Stimulated activated naive CD8-positive, alpha-beta T cell treated with anti-CD3 and anti-CD28 coated beads, Interleukin-15, Interleukin-2, amounts not matched to agents 100 ng/mL and 50 ng/mL, for 24 hours (primary cell): Measurements from ENCODE around the gene MAST4.
A peak's percentile ranks its signal among the peaks of the same experiment; 100 is the strongest.

Experiments used
- H3K27ac Mint-ChIP-seq: one replicate; pipeline ENCODE4 v1.8.0; 2021; ENCODE audit warnings: mild to moderate bottlenecking, mixed read lengths
- H3K27me3 Mint-ChIP-seq: one replicate; pipeline ENCODE4 v1.8.0; 2021; ENCODE audit warnings: mixed read lengths
- H3K36me3 Mint-ChIP-seq: one replicate; pipeline ENCODE4 v1.8.0; 2021; ENCODE audit warnings: low read depth, mixed read lengths
- H3K4me1 Mint-ChIP-seq: one replicate; pipeline ENCODE4 v1.8.0; 2021; ENCODE audit warnings: low read depth, mixed read lengths
- H3K4me3 Mint-ChIP-seq: one replicate; pipeline ENCODE4 v1.8.0; 2021; ENCODE audit warnings: mild to moderate bottlenecking, mixed read lengths
- H3K9me3 Mint-ChIP-seq: one replicate; pipeline ENCODE4 v1.8.0; 2021; ENCODE audit warnings: mixed read lengths

The MAST4 gene

DNA sequence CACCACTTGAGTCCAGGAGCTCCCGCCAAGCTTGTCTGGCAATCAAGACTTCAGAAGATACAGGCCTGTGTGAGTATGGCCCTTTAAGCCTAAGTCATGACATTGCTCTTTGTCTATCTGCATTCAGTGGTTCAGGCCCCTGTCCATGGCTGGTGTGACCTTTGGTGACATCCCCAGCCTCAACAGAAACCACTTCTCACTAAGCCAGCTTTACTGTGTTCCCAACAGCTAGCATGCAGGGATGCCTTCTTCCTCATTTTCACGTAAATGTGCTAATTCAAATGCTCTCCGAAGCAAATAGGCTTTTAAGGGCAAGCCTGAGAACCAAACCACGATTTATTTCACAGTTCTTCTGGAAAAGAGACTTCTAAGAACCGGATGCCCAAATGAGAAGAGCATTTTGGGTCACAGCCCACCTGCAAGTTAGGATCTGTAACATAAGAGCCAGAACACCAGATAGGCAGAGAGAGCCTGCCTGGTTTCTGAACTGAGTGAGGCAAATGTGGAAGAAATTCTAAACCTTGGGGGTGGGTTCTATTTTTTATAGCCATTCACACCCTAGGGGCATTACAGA, 585.5 kb downstream of the MAST4 start:
- H3K4me3 Mint-ChIP-seq = no peak overlapping the region
- peaks cover 42% of the 10 kb centered on the region for H3K4me1 Mint-ChIP-seq

DNA sequence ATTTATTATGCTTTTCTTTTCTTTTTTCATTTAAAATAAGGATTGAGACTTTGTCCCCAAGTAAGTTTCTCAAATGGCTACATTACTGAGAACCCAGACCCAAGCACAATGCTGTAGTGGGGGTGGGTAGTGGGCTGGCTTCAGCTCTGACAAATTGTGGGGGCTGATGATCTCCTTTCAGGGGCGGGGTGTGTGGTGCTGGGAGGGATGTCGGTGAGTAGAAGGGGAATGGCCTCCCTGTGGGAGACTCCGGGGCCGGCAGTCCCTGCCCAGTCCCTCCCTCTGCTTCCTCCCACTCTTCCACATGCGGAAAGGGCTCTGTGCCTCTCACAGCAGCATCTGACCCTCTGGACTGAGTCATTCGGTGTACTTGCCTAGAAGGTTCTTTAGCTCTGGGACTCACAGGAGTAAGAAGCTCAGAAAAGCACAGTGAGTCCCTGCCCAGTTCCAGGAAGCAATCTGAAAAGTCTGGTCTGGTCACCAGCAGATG, 586.2 kb downstream of the MAST4 start:
- Mint-ChIP-seq H3K9me3 (peaks cover 2% of the 10 kb centered on the region), H3K27ac (peak overlapping the region; percentile 69), H3K36me3 (peaks cover 7% of the 10 kb centered on the region), H3K4me1 (peaks cover 45% of the 10 kb centered on the region), H3K27me3 (no peaks in the 10 kb centered on the region), H3K4me3 (peak overlapping the region; percentile 20)

More for the DNA sequence above, 585.5 kb downstream of the MAST4 start:
- no peaks in the 10 kb centered on the region for H3K27me3 Mint-ChIP-seq
- peaks cover 5% of the 10 kb centered on the region for H3K9me3 Mint-ChIP-seq
- H3K36me3 Mint-ChIP-seq = peaks cover 9% of the 10 kb centered on the region
- peak overlapping the region; percentile 77 for H3K27ac Mint-ChIP-seq

DNA sequence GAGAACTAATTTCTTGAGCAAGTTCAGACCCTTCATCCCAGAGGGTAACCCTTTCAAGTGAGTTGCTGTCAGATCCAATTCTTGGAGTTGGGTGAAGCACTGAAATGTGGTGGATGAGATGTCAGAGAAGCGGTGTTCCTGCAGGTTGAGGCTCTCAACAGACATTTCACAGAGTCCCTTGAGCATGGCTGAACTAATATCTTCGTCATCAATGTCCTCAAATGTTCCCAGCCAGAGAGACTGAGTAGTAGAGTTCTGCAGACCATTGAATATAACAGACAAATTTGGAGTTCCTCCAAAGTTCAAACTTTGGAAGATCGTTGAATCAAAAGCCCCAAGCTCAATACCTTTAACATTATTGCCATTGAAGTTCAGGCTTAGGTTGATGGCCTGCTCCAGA, 587.7 kb downstream of the MAST4 start:
- Mint-ChIP-seq H3K27ac (peak overlapping the region; percentile 8), H3K4me3 (no peak overlapping the region), H3K27me3 (no peaks in the 10 kb centered on the region), H3K4me1 (peaks cover 56% of the 10 kb centered on the region), H3K36me3 (peaks cover 7% of the 10 kb centered on the region), H3K9me3 (no peaks in the 10 kb centered on the region)

DNA sequence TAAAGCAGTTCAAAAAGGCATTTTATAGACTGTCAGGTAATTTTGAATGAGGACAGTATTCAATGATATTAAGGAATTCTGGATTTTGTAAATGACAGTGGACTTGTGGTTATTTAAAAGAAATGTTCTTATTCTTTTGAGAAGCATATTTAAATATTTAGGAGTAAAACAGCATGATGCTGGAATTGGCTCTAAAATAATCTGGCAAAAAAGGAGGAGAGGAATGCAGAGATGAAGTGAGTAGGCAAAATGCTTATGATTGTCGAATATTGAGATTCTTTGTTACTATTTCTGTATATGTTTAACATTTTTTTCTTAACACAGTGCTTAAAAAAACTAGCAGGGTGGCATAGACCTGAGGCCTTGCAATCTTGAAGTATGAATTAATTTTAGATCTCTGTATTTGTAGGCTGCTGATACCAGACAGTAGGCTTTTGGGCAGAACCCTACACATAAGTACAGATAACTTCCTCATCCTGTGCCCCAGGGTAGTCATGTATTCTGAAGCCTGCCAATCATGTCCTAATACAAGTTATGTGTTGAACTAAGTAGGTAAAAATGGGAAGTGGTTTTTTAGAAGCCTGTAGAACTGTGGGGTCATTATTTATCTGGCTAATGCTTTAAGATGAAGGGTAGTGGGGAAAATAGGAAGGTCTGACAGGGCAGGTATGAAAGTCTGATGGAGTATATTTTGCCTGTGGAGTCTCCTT, 591.0 kb downstream of the MAST4 start:
- Mint-ChIP-seq H3K36me3 (peaks cover 8% of the 10 kb centered on the region), H3K4me3 (no peak overlapping the region), H3K9me3 (no peaks in the 10 kb centered on the region), H3K27ac (peak overlapping the region; percentile 73), H3K27me3 (no peaks in the 10 kb centered on the region), H3K4me1 (peaks cover 58% of the 10 kb centered on the region)

DNA sequence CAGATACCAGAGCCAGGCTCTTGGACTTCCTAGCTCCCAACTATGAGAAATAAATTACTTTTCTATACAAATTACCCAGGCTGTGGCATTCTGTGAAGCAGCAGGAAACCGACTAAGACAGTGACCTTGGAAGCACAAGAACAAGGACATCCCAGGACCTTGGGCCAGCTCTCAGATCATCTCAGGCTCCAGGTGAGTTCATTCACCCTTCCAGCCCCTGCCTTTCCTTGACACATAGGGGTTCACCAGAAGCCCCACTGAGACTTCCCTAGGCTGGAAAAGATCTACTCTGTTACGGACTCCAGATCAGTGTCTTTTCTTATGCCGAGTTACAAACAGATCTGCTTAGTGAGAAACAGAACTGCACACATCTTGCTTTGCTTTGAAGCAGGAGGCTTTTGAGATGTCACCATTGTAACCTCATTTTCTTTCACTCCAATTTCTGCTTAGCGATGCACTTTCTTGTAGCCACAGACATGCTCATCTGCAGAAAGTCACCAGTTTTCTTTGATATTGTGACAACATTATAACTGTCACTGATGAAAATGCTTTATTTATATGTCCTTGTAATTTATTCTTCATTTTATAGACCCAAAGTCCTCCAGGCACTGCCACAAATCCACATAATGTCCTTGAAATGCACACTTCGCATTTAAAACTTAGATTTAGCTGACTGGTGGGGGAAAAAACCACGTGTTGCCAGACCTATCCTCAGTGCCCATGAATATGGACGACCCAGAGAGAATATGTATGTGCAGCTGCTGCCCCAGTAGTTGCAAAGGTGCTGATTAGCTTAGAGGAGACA, 592.3 kb downstream of the MAST4 start:
- no peak overlapping the region for H3K4me3 Mint-ChIP-seq

DNA sequence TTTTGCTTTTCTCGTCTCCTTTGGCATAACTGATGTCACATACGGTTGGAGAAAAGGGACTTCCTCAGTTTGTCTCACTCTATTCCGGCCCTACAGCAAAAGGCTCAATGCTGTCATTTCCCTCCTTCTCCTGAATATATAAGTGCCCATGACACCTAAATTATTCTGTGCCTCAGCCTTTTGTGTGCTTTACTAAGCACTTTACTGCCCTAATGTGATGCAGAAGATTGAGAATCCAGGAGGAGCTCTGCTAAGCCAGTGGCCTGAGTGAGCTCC, 592.8 kb downstream of the MAST4 start:
- no peaks in the 10 kb centered on the region for H3K27me3 Mint-ChIP-seq
- H3K27ac Mint-ChIP-seq = peak overlapping the region; percentile 49
- H3K4me3 Mint-ChIP-seq = no peak overlapping the region
- no peaks in the 10 kb centered on the region for H3K9me3 Mint-ChIP-seq
- peaks cover 11% of the 10 kb centered on the region for H3K36me3 Mint-ChIP-seq
- peaks cover 60% of the 10 kb centered on the region for H3K4me1 Mint-ChIP-seq

More for the DNA sequence above, 592.3 kb downstream of the MAST4 start:
- Mint-ChIP-seq H3K36me3 (peaks cover 15% of the 10 kb centered on the region), H3K27ac (peak overlapping the region; percentile 49), H3K4me1 (peaks cover 59% of the 10 kb centered on the region), H3K27me3 (no peaks in the 10 kb centered on the region), H3K9me3 (no peaks in the 10 kb centered on the region)

DNA sequence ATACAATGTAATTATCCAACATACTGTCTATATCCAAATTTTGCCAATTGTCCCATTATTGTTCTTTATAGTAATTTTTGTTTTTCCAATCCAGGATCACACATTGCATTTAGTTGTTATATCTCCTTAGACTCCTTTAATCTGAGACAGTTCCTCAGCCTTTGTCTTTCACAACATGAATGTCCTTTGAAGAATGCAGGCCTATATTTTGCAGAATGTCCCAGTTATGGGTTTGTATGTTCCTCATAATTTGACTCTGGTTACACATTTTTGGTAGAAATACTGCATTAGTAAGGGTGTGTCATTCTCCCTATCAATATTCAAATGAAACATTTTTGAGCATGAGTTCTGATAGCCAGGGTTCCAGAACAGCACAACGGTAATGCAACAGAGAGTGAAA, 593.7 kb downstream of the MAST4 start:
- Mint-ChIP-seq H3K27ac (no peak overlapping the region), H3K27me3 (no peaks in the 10 kb centered on the region), H3K4me1 (peaks cover 65% of the 10 kb centered on the region), H3K4me3 (no peak overlapping the region), H3K36me3 (peaks cover 11% of the 10 kb centered on the region), H3K9me3 (no peaks in the 10 kb centered on the region)

DNA sequence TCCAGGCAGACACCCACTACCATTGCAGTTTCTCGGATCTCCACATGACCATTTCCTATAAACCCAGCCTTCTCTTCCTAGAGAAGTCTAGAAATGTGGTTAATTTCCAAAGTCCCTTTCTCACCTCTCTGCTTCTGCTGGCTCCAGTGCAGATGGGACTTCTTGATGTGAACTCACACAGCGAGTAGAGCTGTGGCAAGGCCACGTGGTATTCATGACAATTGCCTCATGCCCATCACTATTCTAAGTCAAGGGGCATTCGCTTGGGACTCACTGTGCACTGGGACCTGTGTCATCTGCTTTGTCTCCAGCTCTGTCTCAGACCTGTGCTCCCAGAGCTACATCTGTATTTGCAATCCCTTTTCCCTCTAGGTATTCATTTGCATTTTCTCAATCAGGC, 594.2 kb downstream of the MAST4 start:
- H3K27me3 Mint-ChIP-seq = no peaks in the 10 kb centered on the region
- peak overlapping the region; percentile 76 for H3K27ac Mint-ChIP-seq
- no peak overlapping the region for H3K4me3 Mint-ChIP-seq
- peaks cover 65% of the 10 kb centered on the region for H3K4me1 Mint-ChIP-seq
- H3K36me3 Mint-ChIP-seq = peaks cover 11% of the 10 kb centered on the region
- no peaks in the 10 kb centered on the region for H3K9me3 Mint-ChIP-seq

DNA sequence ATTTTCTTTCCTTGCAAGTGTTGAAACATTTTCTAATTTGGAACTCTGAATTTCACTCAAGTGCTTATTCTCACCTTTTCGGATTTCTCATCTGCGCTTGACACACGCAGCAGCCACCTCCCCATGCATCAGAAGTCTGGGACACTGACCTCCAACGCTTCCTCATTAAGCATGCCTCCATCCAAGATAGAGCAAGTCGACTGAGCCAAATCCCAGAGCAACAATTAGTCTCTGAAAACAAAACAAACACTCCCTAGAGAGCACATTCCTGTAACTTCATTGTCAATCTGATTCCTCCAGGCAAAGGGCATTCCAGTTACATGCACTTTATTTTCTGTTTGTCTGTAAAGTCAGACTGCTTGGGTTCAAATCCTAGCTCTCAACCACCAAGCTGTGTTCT, 594.7 kb downstream of the MAST4 start:
- Mint-ChIP-seq H3K27me3 (no peaks in the 10 kb centered on the region), H3K9me3 (no peaks in the 10 kb centered on the region), H3K4me1 (peaks cover 69% of the 10 kb centered on the region), H3K36me3 (peaks cover 11% of the 10 kb centered on the region), H3K4me3 (no peak overlapping the region), H3K27ac (peak overlapping the region; percentile 76)

DNA sequence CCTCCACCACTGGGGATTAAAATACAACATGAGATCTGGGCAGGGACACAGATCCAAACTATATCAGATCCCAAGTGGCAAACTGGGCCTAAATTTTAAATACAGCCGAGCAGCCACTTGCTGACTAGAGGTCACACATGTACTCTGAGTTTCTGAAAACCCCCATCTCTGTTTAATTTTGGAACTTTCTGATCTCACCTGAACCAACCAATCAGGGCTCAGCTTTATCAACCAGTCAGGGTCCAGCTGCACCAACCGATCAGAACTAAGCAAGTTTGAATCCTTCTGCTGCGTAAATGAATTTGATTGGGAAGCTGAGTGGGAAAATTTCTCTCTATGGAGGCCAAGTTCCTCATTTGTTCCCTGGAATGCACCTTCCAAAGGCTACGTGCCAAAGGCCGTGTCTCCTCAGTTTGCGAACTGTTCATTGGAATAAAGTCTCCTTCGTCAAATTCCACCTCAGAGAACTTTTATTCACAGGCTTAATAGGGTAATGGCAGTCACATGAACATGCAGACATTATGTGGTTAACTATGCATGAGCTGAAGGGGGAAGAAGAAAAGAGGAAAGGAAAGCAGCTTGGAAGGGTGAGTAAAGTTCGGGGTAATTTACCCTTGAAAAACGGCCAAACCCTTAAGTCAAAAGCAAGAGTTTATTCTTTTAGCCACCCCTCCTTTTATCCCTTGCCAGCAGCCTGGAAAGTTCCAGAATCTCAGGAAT, 596.7 kb downstream of the MAST4 start:
- H3K4me1 Mint-ChIP-seq = peaks cover 67% of the 10 kb centered on the region
- H3K27me3 Mint-ChIP-seq = no peaks in the 10 kb centered on the region
- H3K4me3 Mint-ChIP-seq = peak overlapping the region; percentile 12
- H3K9me3 Mint-ChIP-seq = peaks cover under 1% of the 10 kb centered on the region
- peaks cover 11% of the 10 kb centered on the region for H3K36me3 Mint-ChIP-seq
- peak overlapping the region; percentile 70 for H3K27ac Mint-ChIP-seq

DNA sequence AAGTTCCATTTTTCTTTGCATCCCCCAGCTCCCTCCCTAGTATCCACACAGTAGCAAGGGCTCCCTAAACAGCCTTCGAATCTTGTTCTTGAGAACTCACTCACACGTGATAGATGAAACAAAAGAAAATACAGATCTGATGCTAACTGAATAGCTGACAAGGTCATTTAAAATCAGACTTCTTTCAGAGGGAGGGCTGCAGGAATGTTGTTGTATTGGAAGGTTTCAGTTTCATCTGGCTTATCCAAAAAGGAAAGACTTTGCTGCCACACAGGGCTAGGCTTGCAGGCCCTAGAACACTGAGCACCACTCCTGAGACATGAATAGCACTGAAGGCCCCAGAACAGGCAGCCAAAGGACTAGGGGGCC, 597.2 kb downstream of the MAST4 start:
- Mint-ChIP-seq H3K9me3 (peaks cover 6% of the 10 kb centered on the region), H3K27ac (peak overlapping the region; percentile 69), H3K27me3 (no peaks in the 10 kb centered on the region), H3K4me1 (peaks cover 67% of the 10 kb centered on the region), H3K36me3 (peaks cover 12% of the 10 kb centered on the region), H3K4me3 (no peak overlapping the region)

DNA sequence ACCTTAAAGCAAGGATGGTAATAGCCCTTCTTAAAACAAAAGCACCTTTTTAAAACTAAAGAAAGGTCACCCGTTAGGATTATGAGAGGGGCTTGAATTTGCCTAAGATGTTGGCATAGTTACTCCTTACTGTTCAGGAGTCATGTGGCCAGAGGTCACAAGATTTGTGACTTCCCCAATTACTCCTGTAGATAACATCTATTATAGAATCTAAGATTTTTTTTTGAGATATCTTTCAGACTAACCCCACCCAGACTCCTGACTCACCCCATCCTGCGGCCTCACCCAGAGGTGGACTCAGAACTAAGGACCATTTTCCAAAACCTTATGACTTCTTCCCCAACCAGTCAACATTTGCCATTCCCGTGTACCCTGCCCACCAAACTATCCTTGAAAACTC, 598.0 kb downstream of the MAST4 start:
- Mint-ChIP-seq H3K27ac (peak overlapping the region; percentile 66), H3K4me1 (peaks cover 67% of the 10 kb centered on the region), H3K36me3 (peaks cover 16% of the 10 kb centered on the region), H3K27me3 (no peaks in the 10 kb centered on the region), H3K9me3 (peaks cover 8% of the 10 kb centered on the region), H3K4me3 (peak overlapping the region; percentile 36)

DNA sequence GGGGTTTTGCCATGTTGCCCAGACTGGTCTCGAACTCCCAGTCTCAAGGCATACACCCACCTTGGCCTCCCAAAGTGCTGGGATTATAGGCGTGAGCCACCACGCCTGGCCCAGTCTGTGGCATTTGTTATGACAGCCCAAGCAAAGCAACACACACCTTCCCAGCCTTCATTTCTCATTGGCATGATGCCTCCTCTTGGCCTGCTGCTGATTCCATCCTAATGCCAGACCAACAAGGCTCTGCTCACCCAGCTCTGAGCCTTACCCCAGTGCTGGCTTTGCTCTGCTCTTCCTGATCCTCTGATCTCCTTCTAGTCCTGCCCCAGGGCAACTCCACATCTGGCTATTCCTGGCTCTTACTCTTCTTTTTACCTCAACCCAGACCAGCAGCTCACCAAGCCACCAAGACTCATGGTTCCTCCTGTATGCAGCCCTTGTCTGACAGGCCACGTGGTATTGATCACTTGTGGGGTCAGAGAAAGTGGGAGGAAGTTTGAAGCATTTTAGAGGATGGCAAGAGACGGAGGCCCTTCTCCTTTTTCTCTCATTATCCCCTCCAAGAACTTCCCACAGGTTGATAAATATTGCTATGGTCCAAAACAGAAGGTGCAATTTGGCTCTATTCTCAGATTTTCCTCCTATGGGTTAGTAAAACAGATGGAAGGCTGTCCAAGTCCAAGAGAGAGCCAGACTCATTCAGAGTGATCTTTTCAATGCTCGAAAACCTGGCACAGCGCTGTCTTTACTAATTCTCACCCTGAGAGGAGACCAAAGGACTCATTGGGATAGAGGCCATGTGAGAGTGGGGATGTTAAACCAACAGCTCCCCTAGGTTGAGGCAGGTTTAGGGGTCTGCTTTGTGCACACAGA, 599.4 kb downstream of the MAST4 start:
- Mint-ChIP-seq H3K36me3 (peaks cover 16% of the 10 kb centered on the region), H3K27ac (peak overlapping the region; percentile 83), H3K9me3 (peaks cover 12% of the 10 kb centered on the region), H3K27me3 (no peaks in the 10 kb centered on the region), H3K4me1 (peaks cover 67% of the 10 kb centered on the region), H3K4me3 (peak overlapping the region; percentile 54)

DNA sequence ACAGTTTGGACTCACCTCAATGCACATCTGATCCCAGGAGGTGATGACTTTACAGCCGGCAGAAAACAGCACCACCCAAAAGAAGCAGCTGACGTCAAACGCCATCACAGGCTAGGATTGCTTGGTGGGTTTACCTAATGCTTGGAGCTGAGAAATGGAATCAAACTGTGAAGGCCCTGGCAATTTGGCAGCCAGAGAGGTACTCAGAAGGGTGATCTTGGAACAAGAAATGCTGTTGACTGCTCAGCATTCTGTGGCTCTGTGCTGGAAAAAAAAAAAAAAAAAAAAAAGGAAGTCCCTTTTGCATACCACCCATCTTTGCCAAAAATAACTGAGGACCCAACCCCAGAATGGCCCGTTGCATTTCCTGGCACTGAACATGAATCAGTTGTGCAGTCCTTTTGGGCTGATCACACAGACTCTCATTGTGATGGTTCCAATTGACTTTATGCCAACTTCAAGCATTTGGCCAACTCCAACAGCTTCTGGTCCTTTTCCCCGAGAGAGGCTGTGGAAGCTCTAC, 600.4 kb downstream of the MAST4 start, which contains the start of gene CD180:
Gene CD180, minus strand, starts transcription at position 263 of the 523 bp plus-strand sequence. Its CDS starts 158 bp downstream, at position 105.
- H3K4me3 Mint-ChIP-seq = peak within 1 kb of the TSS; percentile 54

More for the DNA sequence above, 600.4 kb downstream of the MAST4 start, which contains the start of gene CD180:
- Mint-ChIP-seq H3K27ac (peak within 1 kb of the TSS; percentile 83), H3K4me1 (peaks cover 73% of the 10 kb centered on the region), H3K9me3 (peaks cover 12% of the 10 kb centered on the region), H3K36me3 (peaks cover 13% of the 10 kb centered on the region), H3K27me3 (no peaks in the 10 kb centered on the region)
